ENCODE measurements around the gene ART4.

The ART4 gene

GRCh38 chr12:14874882-14875281 lies 31.6 kb upstream of the ART4 start:
- no peak overlapping the region for H3K9ac ChIP-seq (ENCODE audit: low read depth, low read length)
- no peaks in the 10 kb centered on the region for H3K36me3 ChIP-seq (ENCODE audit: insufficient read depth, low read depth, low read length)
- no peaks in the 10 kb centered on the region for H3K9me3 ChIP-seq (ENCODE audit: insufficient read depth, low read depth, low read length)
- no peak overlapping the region for H3K4me3 ChIP-seq (ENCODE audit: low read length)
- no peak overlapping the region for H3K27ac ChIP-seq (ENCODE audit: low read length)
- no peaks in the 10 kb centered on the region for H3K4me1 ChIP-seq (ENCODE audit: insufficient read depth, low read length)
- H3K27me3 ChIP-seq (ENCODE audit: insufficient read depth, low read length) = no peaks in the 10 kb centered on the region

- no peaks in the 10 kb centered on the region for H3K27me3 ChIP-seq (ENCODE audit: insufficient read depth, low read length)
- no peaks in the 10 kb centered on the region; the same call in 1 of the 2 replicates for H3K9me3 ChIP-seq (ENCODE audit: insufficient read depth, low read depth, low read length)
- no peaks in the 10 kb centered on the region for H3K4me1 ChIP-seq (ENCODE audit: insufficient read depth, low read length)
- no peak overlapping the region for H3K4me3 ChIP-seq (ENCODE audit: low read length)
- no peak overlapping the region for H3K9ac ChIP-seq (ENCODE audit: low read depth, low read length)
- H3K27ac ChIP-seq (ENCODE audit: low read length) = no peak overlapping the region
- no peaks in the 10 kb centered on the region for H3K36me3 ChIP-seq (ENCODE audit: insufficient read depth, low read depth, low read length)
Observed at GRCh38 chr12:14873440-14874185, 30.3 kb upstream of the ART4 start.

GRCh38 chr12:14871886-14872285 lies 28.6 kb upstream of the ART4 start:
- H3K9ac ChIP-seq (ENCODE audit: low read depth, low read length) = no peak overlapping the region
- H3K27me3 ChIP-seq (ENCODE audit: insufficient read depth, low read length) = no peaks in the 10 kb centered on the region
- H3K36me3 ChIP-seq (ENCODE audit: insufficient read depth, low read depth, low read length) = no peaks in the 10 kb centered on the region
- no peak overlapping the region for H3K4me3 ChIP-seq (ENCODE audit: low read length)
- H3K27ac ChIP-seq (ENCODE audit: low read length) = no peak overlapping the region
- no peaks in the 10 kb centered on the region for H3K4me1 ChIP-seq (ENCODE audit: insufficient read depth, low read length)
- H3K9me3 ChIP-seq (ENCODE audit: insufficient read depth, low read depth, low read length) = peaks cover 16% of the 10 kb centered on the region

DNA sequence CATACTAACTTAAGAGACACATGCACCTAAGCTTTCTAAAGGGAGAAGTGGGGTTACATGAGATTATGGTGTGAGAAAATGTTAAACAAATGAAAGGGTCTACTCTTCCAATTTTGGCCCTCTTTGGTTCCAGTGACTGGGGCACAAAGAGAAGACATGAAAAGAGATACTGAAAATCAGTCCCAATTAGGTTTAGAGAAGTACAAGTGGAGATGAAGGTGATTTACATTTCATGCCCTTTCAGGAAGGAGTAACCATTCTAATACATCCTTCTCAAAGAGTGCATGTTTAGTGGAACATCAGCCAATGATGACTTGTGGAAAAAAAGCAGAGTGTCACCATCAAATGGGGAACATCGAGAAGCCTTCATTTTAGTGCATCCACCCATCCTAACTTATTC lies 27.9 kb upstream of the ART4 start:
- Histone ChIP-seq H3K4me1 (ENCODE audit: insufficient read depth, low read length) (no peaks in the 10 kb centered on the region), H3K9ac (ENCODE audit: low read depth, low read length) (no peak overlapping the region), H3K27ac (ENCODE audit: low read length) (no peak overlapping the region), H3K36me3 (ENCODE audit: insufficient read depth, low read depth, low read length) (no peaks in the 10 kb centered on the region), H3K4me3 (ENCODE audit: low read length) (no peak overlapping the region), H3K9me3 (ENCODE audit: insufficient read depth, low read depth, low read length) (peaks cover 22% of the 10 kb centered on the region), H3K27me3 (ENCODE audit: insufficient read depth, low read length) (no peaks in the 10 kb centered on the region)

GRCh38 chr12:14868916-14869506 lies 25.7 kb upstream of the ART4 start:
- Histone ChIP-seq H3K9me3 (ENCODE audit: insufficient read depth, low read depth, low read length) (peaks cover 22% of the 10 kb centered on the region), H3K9ac (ENCODE audit: low read depth, low read length) (no peak overlapping the region), H3K4me1 (ENCODE audit: insufficient read depth, low read length) (no peaks in the 10 kb centered on the region), H3K27ac (ENCODE audit: low read length) (no peak overlapping the region), H3K36me3 (ENCODE audit: insufficient read depth, low read depth, low read length) (no peaks in the 10 kb centered on the region), H3K27me3 (ENCODE audit: insufficient read depth, low read length) (no peaks in the 10 kb centered on the region), H3K4me3 (ENCODE audit: low read length) (no peak overlapping the region)

DNA sequence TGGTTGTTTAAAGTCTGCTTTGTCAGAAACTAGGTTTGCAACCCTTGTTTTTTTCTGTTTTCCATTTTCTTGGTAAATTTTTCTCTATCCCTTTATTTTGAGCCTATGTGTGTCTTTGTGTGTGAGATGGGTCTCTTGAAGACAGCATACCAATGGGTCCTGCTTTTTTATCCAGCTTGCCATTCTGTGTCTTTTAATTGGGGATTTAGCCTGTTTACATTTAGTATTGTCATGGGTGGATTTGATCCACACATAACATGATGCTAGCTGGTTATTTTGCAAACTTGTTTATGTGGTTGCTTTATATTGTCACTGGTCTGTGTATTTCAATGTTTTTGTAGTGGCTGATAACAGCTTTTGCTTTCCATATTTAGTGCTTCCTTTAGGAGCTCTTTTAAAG lies 17.2 kb upstream of the ART4 start:
- Histone ChIP-seq H3K9me3 (ENCODE audit: insufficient read depth, low read depth, low read length) (no peaks in the 10 kb centered on the region), H3K4me3 (ENCODE audit: low read length) (no peak overlapping the region), H3K36me3 (ENCODE audit: insufficient read depth, low read depth, low read length) (no peaks in the 10 kb centered on the region), H3K4me1 (ENCODE audit: insufficient read depth, low read length) (no peaks in the 10 kb centered on the region), H3K9ac (ENCODE audit: low read depth, low read length) (no peak overlapping the region), H3K27ac (ENCODE audit: low read length) (no peak overlapping the region), H3K27me3 (ENCODE audit: insufficient read depth, low read length) (no peaks in the 10 kb centered on the region)

GRCh38 chr12:14858513-14858912 lies 15.2 kb upstream of the ART4 start:
- no peaks in the 10 kb centered on the region for H3K36me3 ChIP-seq (ENCODE audit: insufficient read depth, low read depth, low read length)
- H3K27me3 ChIP-seq (ENCODE audit: insufficient read depth, low read length) = no peaks in the 10 kb centered on the region
- peaks cover 8% of the 10 kb centered on the region for H3K4me1 ChIP-seq (ENCODE audit: insufficient read depth, low read length)
- H3K4me3 ChIP-seq (ENCODE audit: low read length) = no peak overlapping the region
- no peaks in the 10 kb centered on the region for H3K9me3 ChIP-seq (ENCODE audit: insufficient read depth, low read depth, low read length)
- H3K9ac ChIP-seq (ENCODE audit: low read depth, low read length) = no peak overlapping the region
- no peak overlapping the region for H3K27ac ChIP-seq (ENCODE audit: low read length)

DNA sequence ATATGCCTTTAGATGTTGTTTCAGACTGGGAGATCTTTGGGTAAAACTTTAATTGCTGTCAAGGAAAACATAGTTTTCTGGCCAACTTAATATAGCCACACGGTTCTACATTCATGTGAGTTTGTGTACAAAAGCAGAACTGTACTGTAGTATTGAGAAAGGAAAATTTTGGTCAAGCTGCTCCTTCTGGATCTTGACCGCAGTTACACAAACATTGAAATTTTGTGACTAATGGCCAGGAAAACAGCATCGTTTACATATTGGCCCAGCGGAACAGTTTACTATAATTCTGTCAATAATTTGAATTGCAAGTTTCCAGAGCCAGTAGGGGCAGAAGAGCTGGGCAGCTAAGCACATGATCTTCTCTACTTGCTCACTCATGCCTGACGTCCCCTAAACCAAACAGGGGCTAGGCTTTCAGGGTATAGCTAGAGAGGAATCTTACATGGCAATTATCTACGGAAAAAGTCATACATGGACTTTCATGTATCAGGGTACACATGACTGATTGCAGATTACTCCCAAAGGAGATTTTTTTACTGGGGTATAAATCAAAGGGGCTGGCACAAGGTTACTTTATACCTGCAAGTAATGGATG lies 11.4 kb upstream of the ART4 start:
- no peaks in the 10 kb centered on the region for H3K36me3 ChIP-seq (ENCODE audit: insufficient read depth, low read depth, low read length)
- H3K4me3 ChIP-seq (ENCODE audit: low read length) = no peak overlapping the region
- peaks cover 13% of the 10 kb centered on the region for H3K4me1 ChIP-seq (ENCODE audit: insufficient read depth, low read length)
- H3K27me3 ChIP-seq (ENCODE audit: insufficient read depth, low read length) = no peaks in the 10 kb centered on the region
- H3K27ac ChIP-seq (ENCODE audit: low read length) = no peak overlapping the region
- H3K9ac ChIP-seq (ENCODE audit: low read depth, low read length) = no peak overlapping the region
- H3K9me3 ChIP-seq (ENCODE audit: insufficient read depth, low read depth, low read length) = no peaks in the 10 kb centered on the region

DNA sequence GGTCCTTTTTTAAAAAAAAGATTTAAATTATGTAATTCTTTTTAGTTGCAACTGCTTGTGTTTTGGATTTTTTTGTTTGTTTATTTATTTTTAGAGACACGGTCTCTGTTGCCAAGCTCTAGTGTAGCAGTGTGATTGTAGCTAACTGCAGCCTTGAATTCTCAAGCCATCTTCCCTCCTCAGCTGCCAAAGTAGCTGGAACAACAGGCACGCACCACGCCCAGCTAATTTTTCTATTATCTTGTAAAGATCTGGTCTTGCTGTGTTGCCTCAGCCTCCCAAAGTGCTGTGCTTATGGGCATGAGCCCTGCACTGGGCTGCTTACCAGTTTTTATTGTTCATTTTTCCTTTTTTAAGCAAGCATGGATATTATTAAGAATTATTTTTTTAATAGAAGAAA lies 10.6 kb upstream of the ART4 start:
- Histone ChIP-seq H3K27ac (ENCODE audit: low read length) (no peak overlapping the region), H3K4me1 (ENCODE audit: insufficient read depth, low read length) (peaks cover 13% of the 10 kb centered on the region), H3K4me3 (ENCODE audit: low read length) (no peak overlapping the region), H3K9me3 (ENCODE audit: insufficient read depth, low read depth, low read length) (no peaks in the 10 kb centered on the region), H3K36me3 (ENCODE audit: insufficient read depth, low read depth, low read length) (no peaks in the 10 kb centered on the region), H3K27me3 (ENCODE audit: insufficient read depth, low read length) (no peaks in the 10 kb centered on the region), H3K9ac (ENCODE audit: low read depth, low read length) (no peak overlapping the region)

DNA sequence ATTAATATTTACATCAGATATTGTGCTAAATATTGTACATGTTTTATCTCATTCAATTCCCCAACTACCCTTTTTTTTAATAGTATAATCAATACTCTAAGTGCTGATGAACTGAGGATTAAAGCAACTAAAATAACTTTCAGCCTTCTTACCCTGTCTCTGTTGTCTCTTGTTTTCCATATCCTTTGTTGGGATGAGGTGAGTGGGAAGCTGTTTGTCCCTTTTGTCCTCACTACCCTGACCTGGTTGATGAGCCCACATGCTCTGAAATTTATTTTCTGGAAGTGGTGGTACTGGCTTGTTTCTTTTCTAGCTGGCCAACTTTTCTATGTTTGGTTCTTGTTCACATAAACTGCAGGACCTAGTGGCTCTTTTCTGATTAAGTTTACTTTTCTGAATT lies 9.6 kb upstream of the ART4 start:
- H3K27me3 ChIP-seq (ENCODE audit: insufficient read depth, low read length) = no peaks in the 10 kb centered on the region
- H3K4me1 ChIP-seq (ENCODE audit: insufficient read depth, low read length) = peaks cover 13% of the 10 kb centered on the region
- H3K9ac ChIP-seq (ENCODE audit: low read depth, low read length) = no peak overlapping the region
- no peaks in the 10 kb centered on the region for H3K9me3 ChIP-seq (ENCODE audit: insufficient read depth, low read depth, low read length)
- H3K27ac ChIP-seq (ENCODE audit: low read length) = no peak overlapping the region
- no peaks in the 10 kb centered on the region for H3K36me3 ChIP-seq (ENCODE audit: insufficient read depth, low read depth, low read length)
- H3K4me3 ChIP-seq (ENCODE audit: low read length) = no peak overlapping the region

DNA sequence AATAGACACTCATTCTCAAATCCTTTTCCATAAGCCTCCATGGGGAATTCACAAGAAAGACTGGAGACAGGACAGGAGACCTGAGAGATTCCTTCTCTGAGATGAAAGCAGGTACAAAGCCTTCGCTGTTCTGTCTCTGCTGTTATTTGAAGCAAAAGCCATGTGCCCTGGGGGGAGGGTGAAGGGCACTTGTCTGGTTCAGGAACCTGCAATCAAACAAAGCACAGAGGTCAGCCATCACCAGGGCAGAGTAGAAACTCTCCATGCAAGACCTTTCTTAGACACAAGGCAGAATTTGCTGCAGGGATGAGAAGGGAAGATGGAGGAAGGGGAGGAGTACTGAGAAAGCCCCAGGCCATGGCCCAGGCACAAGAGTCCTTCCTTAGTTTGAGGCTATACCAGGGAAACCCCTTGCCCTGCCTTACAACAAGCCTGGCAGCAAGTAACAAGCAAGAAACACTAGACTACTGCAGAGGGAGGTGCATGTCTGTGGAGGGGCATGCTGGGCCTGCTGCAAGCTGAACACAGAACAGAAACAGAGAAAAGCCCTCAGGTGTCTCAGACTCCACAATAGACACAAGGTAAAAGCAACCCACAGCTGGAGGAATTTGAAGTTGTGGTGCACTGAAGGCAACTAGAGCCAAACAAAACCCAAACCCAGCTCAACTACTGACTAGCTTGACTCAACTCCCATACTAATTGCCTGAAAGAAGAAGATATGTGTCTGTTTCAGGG lies 7.8 kb upstream of the ART4 start:
- H3K36me3 ChIP-seq (ENCODE audit: insufficient read depth, low read depth, low read length) = no peaks in the 10 kb centered on the region
- H3K27ac ChIP-seq (ENCODE audit: low read length) = no peak overlapping the region
- no peak overlapping the region for H3K9ac ChIP-seq (ENCODE audit: low read depth, low read length)
- H3K27me3 ChIP-seq (ENCODE audit: insufficient read depth, low read length) = no peaks in the 10 kb centered on the region
- peaks cover 13% of the 10 kb centered on the region for H3K4me1 ChIP-seq (ENCODE audit: insufficient read depth, low read length)
- H3K9me3 ChIP-seq (ENCODE audit: insufficient read depth, low read depth, low read length) = no peaks in the 10 kb centered on the region
- no peak overlapping the region for H3K4me3 ChIP-seq (ENCODE audit: low read length)
